ENCODE measurements around the gene DPP10.

The DPP10 gene

GRCh38 chr2:114787486-114787885 is 345.0 kb downstream of the DPP10 start (continued):
- TF ChIP-seq PRDM10 (tag by site-specific recombination; IDR thresholded peaks at IDR 0.05) (no peak), SP7 (tag by site-specific recombination; IDR thresholded peaks at IDR 0.05) (no peak), GLIS1 (tag by site-specific recombination; IDR thresholded peaks at IDR 0.05) (no peak), EGR2 (tag by site-specific recombination; IDR thresholded peaks at IDR 0.05; ENCODE audit: low read depth) (no peak), ZNF701 (tag by site-specific recombination; IDR thresholded peaks at IDR 0.05) (no peak), TCF7L2 (IDR thresholded peaks at IDR 0.05; ENCODE audit: borderline replicate concordance, low read depth, low read length) (no peak)
- TF ChIP-seq, protein P1, sequence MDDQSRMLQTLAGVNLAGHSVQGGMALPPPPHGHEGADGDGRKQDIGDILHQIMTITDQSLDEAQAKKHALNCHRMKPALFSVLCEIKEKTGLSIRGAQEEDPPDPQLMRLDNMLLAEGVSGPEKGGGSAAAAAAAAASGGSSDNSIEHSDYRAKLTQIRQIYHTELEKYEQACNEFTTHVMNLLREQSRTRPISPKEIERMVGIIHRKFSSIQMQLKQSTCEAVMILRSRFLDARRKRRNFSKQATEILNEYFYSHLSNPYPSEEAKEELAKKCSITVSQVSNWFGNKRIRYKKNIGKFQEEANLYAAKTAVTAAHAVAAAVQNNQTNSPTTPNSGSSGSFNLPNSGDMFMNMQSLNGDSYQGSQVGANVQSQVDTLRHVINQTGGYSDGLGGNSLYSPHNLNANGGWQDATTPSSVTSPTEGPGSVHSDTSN (CRISPR knock-in tag; IDR thresholded peaks at IDR 0.05): no peak

- no peaks in the 10 kb centered on the region for H3K36me3 ChIP-seq (ENCODE audit: control insufficient read depth in 2 of 2, insufficient read depth in 1 of 2, low read length in 2 of 2)
- H3K4me1 ChIP-seq (ENCODE audit: control insufficient read depth, insufficient read depth, low read length): no peaks in the 10 kb centered on the region
- TF ChIP-seq ZNF560 (tag by site-specific recombination; IDR thresholded peaks at IDR 0.05; ENCODE audit: borderline replicate concordance): no peak
- no peak for TF ChIP-seq ZNF701 (tag by site-specific recombination; IDR thresholded peaks at IDR 0.05)
- TF ChIP-seq ZNF830 (tag by site-specific recombination; IDR thresholded peaks at IDR 0.05; ENCODE audit: low read depth): no peak
- no peak for TF ChIP-seq ZNF341 (tag by site-specific recombination; IDR thresholded peaks at IDR 0.05; ENCODE audit: low read depth)
- no peak overlapping the region for H3K4me3 ChIP-seq (ENCODE audit: low read depth, low read length)
- ChIA-PET CTCF (no interaction called here), POLR2A (no interaction called here)
- H3K9me3 ChIP-seq (ENCODE audit: control insufficient read depth, insufficient read depth, low read depth, low read length): no peaks in the 10 kb centered on the region
- no peak overlapping the region for H3K27ac ChIP-seq (ENCODE audit: extremely low read depth, low read depth, low read length)
Observed at GRCh38 chr2:114789989-114790388, 347.5 kb downstream of the DPP10 start.

DNA sequence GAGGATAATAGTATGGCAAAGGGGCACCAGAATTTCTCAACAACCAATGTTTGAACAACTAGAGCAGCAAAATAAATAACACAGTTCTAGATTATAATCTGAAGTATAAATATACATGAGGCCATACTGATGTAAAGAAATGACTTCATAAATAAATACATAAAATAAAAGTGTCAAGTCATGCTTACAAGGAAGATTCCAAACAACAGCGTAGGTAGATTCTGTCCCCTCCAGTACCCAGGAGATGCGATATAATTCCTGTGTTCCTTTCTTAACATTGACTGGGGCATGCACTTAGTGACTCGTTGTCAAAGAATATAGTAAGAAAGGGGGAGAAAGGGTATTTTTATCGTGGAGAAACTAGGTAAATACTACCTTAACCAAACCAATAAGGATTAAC is 355.1 kb downstream of the DPP10 start:
- CTCF ChIA-PET: no interaction called here
- TF ChIP-seq ZNF488 (tag by site-specific recombination; IDR thresholded peaks at IDR 0.05) (no peak), ZNF114 (tag by site-specific recombination; IDR thresholded peaks at IDR 0.05) (no peak)
- TF ChIP-seq, protein P2, sequence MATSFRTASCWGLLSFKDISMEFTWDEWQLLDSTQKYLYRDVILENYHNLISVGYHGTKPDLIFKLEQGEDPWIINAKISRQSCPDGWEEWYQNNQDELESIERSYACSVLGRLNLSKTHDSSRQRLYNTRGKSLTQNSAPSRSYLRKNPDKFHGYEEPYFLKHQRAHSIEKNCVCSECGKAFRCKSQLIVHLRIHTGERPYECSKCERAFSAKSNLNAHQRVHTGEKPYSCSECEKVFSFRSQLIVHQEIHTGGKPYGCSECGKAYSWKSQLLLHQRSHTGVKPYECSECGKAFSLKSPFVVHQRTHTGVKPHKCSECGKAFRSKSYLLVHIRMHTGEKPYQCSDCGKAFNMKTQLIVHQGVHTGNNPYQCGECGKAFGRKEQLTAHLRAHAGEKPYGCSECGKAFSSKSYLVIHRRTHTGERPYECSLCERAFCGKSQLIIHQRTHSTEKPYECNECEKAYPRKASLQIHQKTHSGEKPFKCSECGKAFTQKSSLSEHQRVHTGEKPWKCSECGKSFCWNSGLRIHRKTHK (tag by site-specific recombination; IDR thresholded peaks at IDR 0.05): no peak
- Histone ChIP-seq H3K36me3 (ENCODE audit: control insufficient read depth in 2 of 2, insufficient read depth in 1 of 2, low read length in 2 of 2) (no peaks in the 10 kb centered on the region), H3K4me3 (ENCODE audit: low read depth, low read length) (no peak overlapping the region), H3K4me1 (ENCODE audit: control insufficient read depth, insufficient read depth, low read length) (no peaks in the 10 kb centered on the region), H3K27ac (ENCODE audit: extremely low read depth, low read depth, low read length) (no peak overlapping the region), H3K9me3 (ENCODE audit: control insufficient read depth, insufficient read depth, low read depth, low read length) (no peaks in the 10 kb centered on the region)
- POLR2A ChIA-PET: no interaction called here

DNA sequence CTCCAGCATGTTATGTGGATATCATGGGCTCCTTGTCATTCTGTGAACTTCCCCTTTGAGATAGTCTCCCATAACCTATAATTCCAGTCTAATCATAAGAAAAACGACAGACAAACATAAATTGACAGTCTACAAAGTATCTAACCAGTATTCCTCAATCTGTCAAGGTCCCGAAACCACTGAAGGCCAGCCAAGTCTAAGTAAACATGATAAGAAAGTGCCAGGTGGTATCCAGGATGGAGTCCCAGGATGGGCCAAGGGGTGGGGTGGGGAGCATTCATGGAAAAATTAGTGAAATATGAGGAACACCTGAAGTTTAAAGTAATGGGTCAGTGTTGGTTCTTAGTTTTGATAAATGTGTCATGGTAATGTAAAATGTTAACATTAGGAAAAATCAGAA is 355.5 kb downstream of the DPP10 start:
- ChIA-PET CTCF (interaction anchor here (0.6 kb wide), 1 partner anchor 910 kb away, joined by 3 read pairs; no protein-coding TSS in a partner anchor), POLR2A (no interaction called here)
- Histone ChIP-seq H3K27ac (ENCODE audit: extremely low read depth, low read depth, low read length) (no peak overlapping the region), H3K4me1 (ENCODE audit: control insufficient read depth, insufficient read depth, low read length) (no peaks in the 10 kb centered on the region), H3K36me3 (ENCODE audit: control insufficient read depth in 2 of 2, insufficient read depth in 1 of 2, low read length in 2 of 2) (no peaks in the 10 kb centered on the region), H3K4me3 (ENCODE audit: low read depth, low read length) (no peak overlapping the region), H3K9me3 (ENCODE audit: control insufficient read depth, insufficient read depth, low read depth, low read length) (no peaks in the 10 kb centered on the region)
- TF ChIP-seq HOXC10 (CRISPR knock-in tag; IDR thresholded peaks at IDR 0.05) (no peak), HOXA7 (CRISPR knock-in tag; IDR thresholded peaks at IDR 0.05; ENCODE audit: borderline replicate concordance) (no peak), ZNF426 (tag by site-specific recombination; IDR thresholded peaks at IDR 0.05) (no peak), ZSCAN23 (tag by site-specific recombination; IDR thresholded peaks at IDR 0.05) (no peak), ZNF2 (tag by site-specific recombination; IDR thresholded peaks at IDR 0.05) (no peak)
- TF ChIP-seq, protein P3, sequence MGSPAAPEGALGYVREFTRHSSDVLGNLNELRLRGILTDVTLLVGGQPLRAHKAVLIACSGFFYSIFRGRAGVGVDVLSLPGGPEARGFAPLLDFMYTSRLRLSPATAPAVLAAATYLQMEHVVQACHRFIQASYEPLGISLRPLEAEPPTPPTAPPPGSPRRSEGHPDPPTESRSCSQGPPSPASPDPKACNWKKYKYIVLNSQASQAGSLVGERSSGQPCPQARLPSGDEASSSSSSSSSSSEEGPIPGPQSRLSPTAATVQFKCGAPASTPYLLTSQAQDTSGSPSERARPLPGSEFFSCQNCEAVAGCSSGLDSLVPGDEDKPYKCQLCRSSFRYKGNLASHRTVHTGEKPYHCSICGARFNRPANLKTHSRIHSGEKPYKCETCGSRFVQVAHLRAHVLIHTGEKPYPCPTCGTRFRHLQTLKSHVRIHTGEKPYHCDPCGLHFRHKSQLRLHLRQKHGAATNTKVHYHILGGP (tag by site-specific recombination; IDR thresholded peaks at IDR 0.05): no peak
- TF ChIP-seq, protein P4, sequence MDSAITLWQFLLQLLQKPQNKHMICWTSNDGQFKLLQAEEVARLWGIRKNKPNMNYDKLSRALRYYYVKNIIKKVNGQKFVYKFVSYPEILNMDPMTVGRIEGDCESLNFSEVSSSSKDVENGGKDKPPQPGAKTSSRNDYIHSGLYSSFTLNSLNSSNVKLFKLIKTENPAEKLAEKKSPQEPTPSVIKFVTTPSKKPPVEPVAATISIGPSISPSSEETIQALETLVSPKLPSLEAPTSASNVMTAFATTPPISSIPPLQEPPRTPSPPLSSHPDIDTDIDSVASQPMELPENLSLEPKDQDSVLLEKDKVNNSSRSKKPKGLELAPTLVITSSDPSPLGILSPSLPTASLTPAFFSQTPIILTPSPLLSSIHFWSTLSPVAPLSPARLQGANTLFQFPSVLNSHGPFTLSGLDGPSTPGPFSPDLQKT (IDR thresholded peaks at IDR 0.05; ENCODE audit: borderline replicate concordance, low read depth, low read length): no peak
